Naive thymus-derived CD4-positive, alpha-beta T cell (primary cell): ENCODE data around the gene CDO1. TPM values are rescaled to one million over a fixed set of nuclear protein-coding genes. Genes with fewer than 3 reads are reported as not detected.

Source experiments
- ATAC-seq: fragments of 150-1000 bp; cut with Tn5 transposase; 2 replicates; pipeline ENCODE4 v1.10.0; 2021; ENCODE audit warnings: mild to moderate bottlenecking, moderate library complexity
- CTCF ChIA-PET: fragments of 350-600 bp; sonication (Branson Sonifier 250); formaldehyde crosslinking; loops from one replicate; lab custom pipeline; 2021; ENCODE audit warnings: antibody characterized with exemption; lab: Charles Lee
- POLR2A ChIA-PET: fragments of 350-600 bp; sonication (Branson Sonifier 250); formaldehyde crosslinking; loops from one replicate; lab custom pipeline; 2021; ENCODE audit warnings: antibody characterized with exemption, inconsistent platforms; lab: Charles Lee
- DNase-seq, 9 donors: peaks; one replicate each; pipeline versions ENCODE4 v3.0.0 to v3.0.0-alpha.2; 2020 to 2022; ENCODE audit warnings: mixed read lengths in 1 of 9
- H3K27ac ChIP-seq: one replicate; pipeline ENCODE4 v1.7.0; 2013; ENCODE audit warnings: mild to moderate bottlenecking, low read depth, low read length, moderate library complexity
- H3K27me3 ChIP-seq, 2 donors: one replicate each; pipeline ENCODE4 v1.7.0; 2013; ENCODE audit warnings: low read length in 2 of 2, mild to moderate bottlenecking in 2 of 2, moderate library complexity in 2 of 2; ENCODE audit not compliant: control insufficient read depth in 2 of 2, insufficient read depth in 2 of 2
- H3K36me3 ChIP-seq, 3 experiments: 1 replicate in 2 of 3; 2 replicates in 1 of 3; pipeline ENCODE4 v1.7.0; 2013; ENCODE audit warnings: low read length in 3 of 3, mild to moderate bottlenecking in 3 of 3, moderate library complexity in 1 of 3; ENCODE audit not compliant: insufficient read depth in 3 of 3, control insufficient read depth in 2 of 3
- H3K4me1 ChIP-seq, 2 donors: one replicate each; pipeline ENCODE4 v1.7.0; 2013; ENCODE audit warnings: low read length in 2 of 2, mild to moderate bottlenecking in 2 of 2, moderate library complexity in 1 of 2; ENCODE audit not compliant: control insufficient read depth in 2 of 2, insufficient read depth in 2 of 2
- H3K4me3 ChIP-seq: 2 replicates; pipeline ENCODE4 v1.7.0; 2013; ENCODE audit warnings: mild to moderate bottlenecking, low read length
- H3K9me3 ChIP-seq, 3 experiments: 1 replicate in 2 of 3; 2 replicates in 1 of 3; pipeline ENCODE4 v1.7.0; 2013; ENCODE audit warnings: low read length in 3 of 3; ENCODE audit not compliant: control insufficient read depth in 2 of 3
- H3K27ac Mint-ChIP-seq, 9 donors: one replicate each; pipeline ENCODE4 v1.8.0; 2020 to 2022; ENCODE audit warnings: mixed read lengths in 9 of 9, mild to moderate bottlenecking in 8 of 9, moderate library complexity in 5 of 9, inconsistent platforms in 2 of 9
- H3K27me3 Mint-ChIP-seq, 5 donors: one replicate each; pipeline ENCODE4 v1.8.0; 2021 to 2022; ENCODE audit warnings: mixed read lengths in 5 of 5, mild to moderate bottlenecking in 1 of 5
- H3K36me3 Mint-ChIP-seq, 5 donors: one replicate each; pipeline ENCODE4 v1.8.0; 2020 to 2022; ENCODE audit warnings: mixed read lengths in 5 of 5, mild to moderate bottlenecking in 3 of 5, inconsistent platforms in 1 of 5
- H3K4me1 Mint-ChIP-seq, 7 donors: one replicate each; pipeline ENCODE4 v1.8.0; 2020 to 2022; ENCODE audit warnings: mixed read lengths in 7 of 7, mild to moderate bottlenecking in 3 of 7, inconsistent platforms in 1 of 7
- H3K4me3 Mint-ChIP-seq, 10 donors: one replicate each; pipeline ENCODE4 v1.8.0; 2020 to 2022; ENCODE audit warnings: mild to moderate bottlenecking in 10 of 10, mixed read lengths in 10 of 10, moderate library complexity in 6 of 10, inconsistent platforms in 2 of 10
- H3K9me3 Mint-ChIP-seq, 11 donors: one replicate each; pipeline ENCODE4 v1.8.0; 2020 to 2022; ENCODE audit warnings: mixed read lengths in 11 of 11, mild to moderate bottlenecking in 4 of 11, inconsistent platforms in 1 of 11, moderate library complexity in 1 of 11
- intact Hi-C, 2 donors: fragments of 100-400 bp; cut with micrococcal nuclease; formaldehyde crosslinking; loops; one replicate each; pipeline ENCODE4 v1.15.1; 2023
- polyA plus RNA-seq, 2 donors: library from polyadenylated mRNA; unstranded; fragments of 300-500 nt; fragmentation: Illumina TruSeq; gene quantifications; one replicate each; pipeline ENCODE4 v1.2.3, GENCODE V29; 2021
- total RNA-seq, 6 experiments: library from RNA in 5 of 6; stranded (reverse) in 5 of 6; gene quantifications; 1 replicate in 5 of 6; 2 replicates in 1 of 6; pipeline ENCODE4 v1.2.3 and lab custom pipeline; 2021 to 2026

CDO1 gene
- total and polyA plus RNA-seq, 7 experiments from 2014 or later: 0.22 TPM; not detected in 6

DNA sequence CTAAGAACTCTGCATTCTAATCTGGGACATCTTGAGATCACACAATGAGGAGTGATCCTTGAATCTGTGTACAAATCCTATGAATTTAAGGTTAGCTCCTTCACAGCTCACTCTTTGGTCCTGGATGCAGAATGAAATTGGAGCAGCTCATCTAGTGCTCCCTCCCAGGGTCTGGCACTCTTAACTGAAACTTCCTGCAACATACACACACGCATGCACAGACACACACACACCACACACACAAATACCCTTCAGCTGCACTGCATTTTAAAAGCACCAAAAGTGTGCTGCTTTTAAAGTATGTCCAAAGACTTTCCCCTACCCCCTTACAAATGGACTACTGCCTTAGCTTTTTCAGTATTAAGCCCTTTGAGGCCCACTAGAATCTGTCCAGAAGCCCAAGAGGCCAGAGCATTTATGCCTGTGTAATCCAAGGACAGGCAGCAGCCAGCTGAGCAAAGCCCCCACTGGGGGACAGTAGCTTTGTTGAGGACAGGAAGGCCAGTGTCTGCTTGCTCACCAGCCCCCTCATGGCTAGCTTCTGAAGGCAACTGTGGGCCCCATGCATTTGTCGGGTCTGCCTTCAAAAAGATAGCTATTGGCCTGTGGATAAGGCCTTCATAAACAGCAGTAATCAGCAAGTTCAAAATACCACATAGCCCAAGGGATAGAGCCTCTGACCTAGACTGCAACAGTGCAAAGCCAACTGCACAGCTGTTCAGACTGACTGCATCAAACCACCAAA lies 43.6 kb downstream of the CDO1 start:
- Histone ChIP-seq H3K36me3 (no peaks in the 10 kb centered on the region), H3K9me3 (no peaks in the 10 kb centered on the region), H3K4me3 (no peak overlapping the region), H3K4me1 (no peaks in the 10 kb centered on the region), H3K27ac (no peak overlapping the region), H3K27me3 (no peaks in the 10 kb centered on the region)
- POLR2A ChIA-PET: no interaction called here
- H3K36me3 Mint-ChIP-seq: no peaks in the 10 kb centered on the region
- DNase-seq: no peak
- no peaks in the 10 kb centered on the region for H3K4me1 Mint-ChIP-seq
- peaks cover 6 to 27% (median 12%) of the 10 kb centered on the region in 5 donors for H3K27me3 Mint-ChIP-seq
- no peaks in the 10 kb centered on the region for H3K9me3 Mint-ChIP-seq
- H3K4me3 Mint-ChIP-seq: no peak overlapping the region
- intact Hi-C loops: no loop called here
- H3K27ac Mint-ChIP-seq: no peak overlapping the region
- ATAC-seq: no peak
- CTCF ChIA-PET: no interaction called here

DNA sequence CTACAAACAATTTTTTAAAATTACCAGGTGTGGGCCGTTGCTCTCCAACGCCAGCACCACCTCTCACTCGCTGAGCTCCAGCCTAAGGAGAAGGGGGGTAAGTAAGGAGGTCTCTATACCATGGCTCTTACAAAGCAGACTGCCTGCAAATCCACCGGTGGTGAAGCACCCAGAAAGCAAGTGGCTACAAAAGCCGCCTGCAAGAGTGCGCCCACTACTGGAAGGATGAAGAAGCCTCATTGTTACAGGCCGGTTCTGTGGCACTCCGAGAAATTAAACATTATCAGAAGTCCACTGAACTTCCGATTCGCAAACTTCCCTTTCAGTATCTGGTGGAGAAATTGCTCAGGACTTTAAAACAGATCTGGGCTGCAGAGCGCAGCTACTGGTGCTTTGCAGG lies 46.0 kb downstream of the CDO1 start:
- H3K9me3 ChIP-seq: no peaks in the 10 kb centered on the region
- H3K36me3 ChIP-seq: no peaks in the 10 kb centered on the region
- H3K27ac ChIP-seq: no peak overlapping the region
- Mint-ChIP-seq H3K9me3 (no peaks in the 10 kb centered on the region), H3K27ac (no peak overlapping the region), H3K27me3 (peaks cover 3 to 19% (median 18%) of the 10 kb centered on the region in 5 donors), H3K4me1 (no peaks in the 10 kb centered on the region), H3K36me3 (no peaks in the 10 kb centered on the region), H3K4me3 (no peak overlapping the region)
- no peaks in the 10 kb centered on the region for H3K4me1 ChIP-seq
- POLR2A ChIA-PET: no interaction called here
- CTCF ChIA-PET: no interaction called here
- no peak for DNase-seq
- no peak overlapping the region for H3K4me3 ChIP-seq
- no peak for ATAC-seq
- intact Hi-C loops: no loop called here
- no peaks in the 10 kb centered on the region for H3K27me3 ChIP-seq

DNA sequence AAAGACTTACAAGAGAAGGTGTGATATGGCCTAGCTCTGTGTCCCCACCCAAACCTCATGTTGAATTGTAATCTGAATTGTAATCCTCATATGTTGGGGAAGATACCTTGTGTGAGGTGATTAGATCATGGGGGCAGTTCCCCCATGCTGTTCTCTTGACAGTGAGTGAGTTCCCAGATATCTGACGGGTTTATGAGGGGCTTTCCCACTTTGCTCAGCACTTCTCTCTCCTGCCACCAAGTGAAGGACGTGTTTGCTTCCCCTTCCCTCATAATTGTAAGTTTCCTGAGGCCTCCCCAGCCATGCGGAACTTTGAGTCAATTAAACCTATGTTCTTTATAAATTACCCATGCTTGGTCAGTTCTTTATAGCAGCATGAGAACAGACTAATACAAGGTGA lies 49.0 kb downstream of the CDO1 start:
- Mint-ChIP-seq H3K36me3 (no peaks in the 10 kb centered on the region), H3K4me1 (no peaks in the 10 kb centered on the region), H3K9me3 (peaks cover 0 to 16% (median 0%) of the 10 kb centered on the region in 11 donors), H3K27me3 (peaks cover 0 to 28% (median 13%) of the 10 kb centered on the region in 5 donors), H3K27ac (no peak overlapping the region), H3K4me3 (no peak overlapping the region)
- H3K36me3 ChIP-seq: no peaks in the 10 kb centered on the region
- ATAC-seq (no peak), DNase-seq (no peak)
- ChIA-PET CTCF (no interaction called here), POLR2A (no interaction called here)
- no peaks in the 10 kb centered on the region for H3K27me3 ChIP-seq
- H3K4me3 ChIP-seq: no peak overlapping the region
- no peak overlapping the region for H3K27ac ChIP-seq
- H3K9me3 ChIP-seq: no peaks in the 10 kb centered on the region
- intact Hi-C loops: no loop called here
- H3K4me1 ChIP-seq: no peaks in the 10 kb centered on the region

DNA sequence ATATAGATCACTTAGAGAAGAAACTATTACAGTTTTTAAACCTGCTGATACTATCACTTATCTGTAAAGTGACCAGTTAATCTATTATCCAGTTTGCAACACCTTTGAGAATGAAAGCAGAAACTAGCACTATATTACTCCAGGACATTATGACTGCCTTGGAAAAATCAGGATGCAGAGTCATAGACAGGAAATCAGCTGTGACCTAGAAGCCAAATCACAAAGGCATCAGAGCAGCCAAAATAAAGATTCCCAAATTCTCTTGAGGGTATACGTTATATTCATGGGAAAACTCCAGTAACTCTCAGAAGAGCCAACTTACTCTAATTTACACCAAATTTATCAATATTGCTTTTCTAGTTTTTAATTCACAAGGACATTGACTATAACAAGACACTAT lies 49.9 kb downstream of the CDO1 start:
- Histone ChIP-seq H3K4me3 (no peak overlapping the region), H3K27me3 (no peaks in the 10 kb centered on the region), H3K27ac (no peak overlapping the region), H3K4me1 (no peaks in the 10 kb centered on the region), H3K9me3 (no peaks in the 10 kb centered on the region), H3K36me3 (no peaks in the 10 kb centered on the region)
- ATAC-seq (no peak), DNase-seq (no peak)
- intact Hi-C loops: no loop called here
- H3K4me1 Mint-ChIP-seq: no peaks in the 10 kb centered on the region
- peaks cover 0 to 16% (median 1%) of the 10 kb centered on the region in 11 donors for H3K9me3 Mint-ChIP-seq
- ChIA-PET CTCF (no interaction called here), POLR2A (no interaction called here)
- peaks cover 6 to 35% (median 13%) of the 10 kb centered on the region in 5 donors for H3K27me3 Mint-ChIP-seq
- H3K36me3 Mint-ChIP-seq: no peaks in the 10 kb centered on the region
- no peak overlapping the region for H3K4me3 Mint-ChIP-seq
- no peak overlapping the region for H3K27ac Mint-ChIP-seq

DNA sequence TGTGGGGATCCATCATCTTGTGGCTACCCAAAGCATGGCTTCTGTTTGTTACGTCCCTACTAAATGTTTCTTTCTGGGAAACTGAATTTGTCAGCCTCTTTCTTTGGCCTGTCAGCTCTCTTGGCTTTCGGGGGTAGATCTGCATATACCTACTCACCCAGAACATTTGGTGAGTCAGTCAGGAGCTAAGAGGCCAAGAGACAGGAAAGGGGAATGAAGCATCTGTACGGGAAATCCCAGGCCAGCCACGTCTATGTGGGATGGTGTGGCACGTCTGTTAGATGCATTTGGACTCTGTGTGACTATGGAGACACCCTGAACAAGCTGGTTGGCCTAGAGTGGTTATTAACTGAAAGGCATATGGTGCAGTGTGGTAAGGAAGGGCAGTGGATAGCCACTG lies 58.1 kb downstream of the CDO1 start:
- no peak for ATAC-seq
- no peaks in the 10 kb centered on the region for H3K4me1 ChIP-seq
- no peak overlapping the region for H3K4me3 ChIP-seq
- H3K4me1 Mint-ChIP-seq: no peaks in the 10 kb centered on the region
- CTCF ChIA-PET: no interaction called here
- DNase-seq: no peak
- no peak overlapping the region for H3K27ac Mint-ChIP-seq
- H3K27me3 ChIP-seq: no peaks in the 10 kb centered on the region
- no peak overlapping the region for H3K4me3 Mint-ChIP-seq
- no peaks in the 10 kb centered on the region for H3K36me3 ChIP-seq
- intact Hi-C loops: no loop called here
- POLR2A ChIA-PET: interaction anchor here (0.6 kb wide), 1 partner anchor 1661 kb away, joined by 4 read pairs; no protein-coding TSS in a partner anchor
- no peak overlapping the region for H3K27ac ChIP-seq
- peaks cover 4 to 38% (median 30%) of the 10 kb centered on the region in 5 donors for H3K27me3 Mint-ChIP-seq
- H3K9me3 Mint-ChIP-seq: peaks cover 0 to 7% (median 1%) of the 10 kb centered on the region in 11 donors
- H3K36me3 Mint-ChIP-seq: no peaks in the 10 kb centered on the region
- H3K9me3 ChIP-seq: no peaks in the 10 kb centered on the region

DNA sequence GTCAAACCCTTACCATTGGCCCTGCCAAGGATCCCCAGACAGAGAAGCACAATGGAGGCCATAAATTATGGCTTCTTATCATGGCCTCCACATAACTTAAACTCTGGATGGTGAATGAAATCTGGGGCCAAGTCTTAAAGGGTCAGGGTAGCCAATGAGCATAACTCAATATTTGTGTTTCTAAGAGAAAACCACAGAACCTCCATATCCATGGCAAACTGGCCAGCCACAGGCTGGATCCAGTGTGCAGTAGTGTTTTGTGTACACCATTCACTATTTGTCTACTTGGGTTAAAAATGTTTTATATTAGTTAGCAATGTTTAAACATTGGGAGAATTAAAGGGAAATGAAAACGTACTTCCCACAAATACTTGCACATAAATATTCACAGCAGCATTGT lies 60.8 kb downstream of the CDO1 start:
- Mint-ChIP-seq H3K27me3 (peaks cover 14 to 39% (median 26%) of the 10 kb centered on the region in 5 donors), H3K4me3 (no peak overlapping the region), H3K9me3 (peaks cover 0 to 3% (median 0%) of the 10 kb centered on the region in 11 donors), H3K27ac (no peak overlapping the region), H3K4me1 (peaks cover 0 to 8% (median 0%) of the 10 kb centered on the region in 7 donors), H3K36me3 (no peaks in the 10 kb centered on the region)
- no peaks in the 10 kb centered on the region for H3K4me1 ChIP-seq
- no peak overlapping the region for H3K4me3 ChIP-seq
- H3K27ac ChIP-seq: no peak overlapping the region
- no peak for DNase-seq
- intact Hi-C loops: no loop called here
- ATAC-seq: no peak
- H3K36me3 ChIP-seq: no peaks in the 10 kb centered on the region
- CTCF ChIA-PET: no interaction called here
- POLR2A ChIA-PET: no interaction called here
- H3K27me3 ChIP-seq: no peaks in the 10 kb centered on the region
- H3K9me3 ChIP-seq: no peaks in the 10 kb centered on the region
